ENCODE measurements around the gene VPS4A. TPM values are rescaled to one million over a fixed set of nuclear protein-coding genes. Genes with fewer than 3 reads are reported as not detected.

The VPS4A gene
- total and polyA plus RNA-seq, 2 of the 4 experiments (the other 2 are of a cell fraction): 23.3 to 25.2 TPM

DNA sequence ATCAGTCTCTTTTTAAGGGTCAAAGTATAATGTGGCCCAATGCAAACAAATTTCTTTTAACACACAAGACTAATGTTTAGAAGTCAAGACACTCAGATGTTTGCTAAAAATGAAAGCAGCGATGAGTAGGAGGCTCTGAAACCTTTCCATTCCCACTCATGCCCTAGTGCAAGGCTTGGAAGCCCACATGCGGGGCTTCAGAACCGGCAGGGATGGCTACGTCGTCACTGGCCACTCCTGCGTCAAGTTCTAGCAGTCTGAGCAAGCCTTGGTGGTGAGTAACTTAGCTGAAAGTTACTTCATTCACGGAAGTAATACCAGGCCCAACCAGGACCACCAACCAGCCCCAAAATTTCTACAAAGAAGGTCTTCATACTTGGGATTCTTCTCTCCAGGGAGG lies 55.3 kb downstream of the VPS4A start:
- no peak overlapping the region for H2AK5ac ChIP-seq (ENCODE audit: low read depth, low read length)
- H2BK20ac ChIP-seq (ENCODE audit: low read depth, low read length): no peak overlapping the region
- in situ Hi-C loops (cut with MboI; ENCODE audit: low sequenced_read_pairs) (no loop called here), intact Hi-C loops (cut with micrococcal nuclease) (no loop called here), dilution Hi-C loops (cut with HindIII; ENCODE audit: low sequenced_read_pairs, unreplicated experiment) (no loop called here)
- no peak overlapping the region; the same call in 1 of the 2 replicates for H3K18ac ChIP-seq (ENCODE audit: low read depth, low read length)
- peak overlapping the region; percentile 60; the same call in 1 of the 2 replicates for H4K5ac ChIP-seq (ENCODE audit: low read depth, low read length)
- DNase-seq (no peak), ATAC-seq (ENCODE audit: low read depth) (no peak)
- H2AFZ ChIP-seq (replicated peaks; ENCODE audit: low read length, poor library complexity): no peak overlapping the region
- CTCF ChIA-PET: no interaction called here
- no peak overlapping the region for H3K23ac ChIP-seq (ENCODE audit: low read depth, low read length)
- no peak overlapping the region for H3K14ac ChIP-seq (replicated peaks; ENCODE audit: low read depth, low read length)
- H3K4ac ChIP-seq (ENCODE audit: low read depth, low read length): no peak overlapping the region
- no peak overlapping the region for H3K4me3 ChIP-seq (ENCODE audit: insufficient read depth, low read depth, low read length)
- no peaks in the 10 kb centered on the region for H3K9me3 ChIP-seq (ENCODE audit: control insufficient read depth, insufficient read depth, low read length)
- peaks cover 11% of the 10 kb centered on the region; the same call in 1 of the 2 replicates for H3K9me1 ChIP-seq (ENCODE audit: insufficient read depth, low read length)
- peaks cover 44% of the 10 kb centered on the region for H3K36me3 ChIP-seq (ENCODE audit: control insufficient read depth, insufficient read depth, low read length)
- TF ChIP-seq MAFK (IDR thresholded peaks at IDR 0.05; ENCODE audit: low read depth, low read length) (no peak), FOS (IDR thresholded peaks at IDR 0.05; ENCODE audit: low read depth, low read length) (no peak), RAD21 (IDR thresholded peaks at IDR 0.05; ENCODE audit: low read length) (no peak), CEBPB (IDR thresholded peaks at IDR 0.05; ENCODE audit: low read depth, low read length) (no peak)
- no peak overlapping the region for H3K56ac ChIP-seq (ENCODE audit: extremely low read depth, insufficient read depth, low read length)
- H4K91ac ChIP-seq (ENCODE audit: insufficient read depth, low read depth, low read length): no peak overlapping the region; the same call in 1 of the 2 replicates
- no peaks in the 10 kb centered on the region for H3K27me3 ChIP-seq (ENCODE audit: control insufficient read depth, insufficient read depth, low read length)
- no peak overlapping the region for H2BK15ac ChIP-seq (ENCODE audit: low read depth, low read length)
- no peak overlapping the region for H3K27ac ChIP-seq (ENCODE audit: insufficient read depth, low read length)
- no CpG with 5 or more reads among the region's 7 CpGs for WGBS, 2 experiments (ENCODE audit: extremely low coverage in 2 of 2, insufficient read length in 1 of 2)
- no peaks in the 10 kb centered on the region for H4K20me1 ChIP-seq (ENCODE audit: insufficient read depth, low read length)
- no TSS peak for BruUV-seq (replicated peaks)
- no peak overlapping the region; the same call in 1 of the 2 replicates for H3K9ac ChIP-seq (ENCODE audit: low read depth, low read length)
- no peak overlapping the region for H2AK9ac ChIP-seq (replicated peaks; ENCODE audit: low read depth, low read length, poor library complexity)
- H3K4me2 ChIP-seq (ENCODE audit: low read depth, low read length): no peak overlapping the region
- no peak overlapping the region for H2BK120ac ChIP-seq (ENCODE audit: low read depth, low read length)
- H3K4me1 ChIP-seq (ENCODE audit: control insufficient read depth, insufficient read depth, low read length): no peaks in the 10 kb centered on the region; the same call in 1 of the 2 replicates
- POLR2A ChIA-PET (ENCODE audit: unreplicated experiment): no interaction called here
- peaks cover 35 to 49% of the 10 kb centered on the region in 2 experiments for H3K79me1 ChIP-seq (ENCODE audit: low read depth in 1 of 2, low read length in 2 of 2)
- no peak overlapping the region for H4K8ac ChIP-seq (ENCODE audit: low read depth in 2 of 2, low read length in 2 of 2)
- peak overlapping the region; percentile 81 for H2BK5ac ChIP-seq (ENCODE audit: low read depth, low read length, poor library complexity, severe bottlenecking)

Data from IMR-90 (cell line).